ENCODE measurements around the gene TLDC2.
"Not testable (repeated sequence)": the region's sequence is repeated elsewhere in the genome, so short reads cannot be mapped to it uniquely, and the experiment has no call there.

Gene TLDC2

DNA sequence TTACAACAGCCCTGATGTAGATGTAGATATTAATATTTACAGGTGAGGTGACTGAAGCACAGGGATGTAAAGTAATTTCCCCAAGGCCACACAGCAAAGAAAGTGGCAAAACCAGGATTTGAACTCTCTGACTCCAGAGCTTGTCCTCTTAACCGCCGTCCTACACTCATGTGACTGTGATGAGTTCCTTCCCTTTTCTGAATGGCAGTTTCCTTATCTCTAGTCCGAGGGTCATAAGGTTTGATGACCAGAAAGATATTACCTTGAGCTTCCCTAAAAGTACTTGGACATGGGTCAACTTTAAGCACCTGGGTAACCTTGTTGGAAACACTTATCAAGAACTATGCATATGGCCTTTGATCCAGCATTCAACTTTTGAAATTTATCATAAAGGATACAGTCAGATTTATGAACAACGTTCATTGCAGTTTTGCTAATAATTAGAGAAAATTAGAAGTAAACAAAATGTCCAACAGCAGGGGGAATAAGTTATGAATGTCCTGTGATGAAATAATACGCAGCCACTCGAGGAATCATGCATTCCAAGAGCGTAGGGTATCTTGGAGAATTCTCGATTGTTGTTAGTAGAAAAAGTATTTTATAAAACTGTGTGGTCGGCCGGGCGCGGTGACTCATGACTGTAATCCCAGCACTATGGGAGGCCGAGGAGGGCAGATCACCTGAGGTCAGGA lies 2.3 kb upstream of the TLDC2 start:
- no peak overlapping the region for H3K4me3 ChIP-seq (ENCODE audit: low read length)
- TF ChIP-seq, protein P1, sequence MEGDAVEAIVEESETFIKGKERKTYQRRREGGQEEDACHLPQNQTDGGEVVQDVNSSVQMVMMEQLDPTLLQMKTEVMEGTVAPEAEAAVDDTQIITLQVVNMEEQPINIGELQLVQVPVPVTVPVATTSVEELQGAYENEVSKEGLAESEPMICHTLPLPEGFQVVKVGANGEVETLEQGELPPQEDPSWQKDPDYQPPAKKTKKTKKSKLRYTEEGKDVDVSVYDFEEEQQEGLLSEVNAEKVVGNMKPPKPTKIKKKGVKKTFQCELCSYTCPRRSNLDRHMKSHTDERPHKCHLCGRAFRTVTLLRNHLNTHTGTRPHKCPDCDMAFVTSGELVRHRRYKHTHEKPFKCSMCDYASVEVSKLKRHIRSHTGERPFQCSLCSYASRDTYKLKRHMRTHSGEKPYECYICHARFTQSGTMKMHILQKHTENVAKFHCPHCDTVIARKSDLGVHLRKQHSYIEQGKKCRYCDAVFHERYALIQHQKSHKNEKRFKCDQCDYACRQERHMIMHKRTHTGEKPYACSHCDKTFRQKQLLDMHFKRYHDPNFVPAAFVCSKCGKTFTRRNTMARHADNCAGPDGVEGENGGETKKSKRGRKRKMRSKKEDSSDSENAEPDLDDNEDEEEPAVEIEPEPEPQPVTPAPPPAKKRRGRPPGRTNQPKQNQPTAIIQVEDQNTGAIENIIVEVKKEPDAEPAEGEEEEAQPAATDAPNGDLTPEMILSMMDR (conservative IDR thresholded peaks at IDR 0.05; ENCODE audit: low read length), result no peak
- DNase-seq (ENCODE audit: low read depth), result no peak

DNA sequence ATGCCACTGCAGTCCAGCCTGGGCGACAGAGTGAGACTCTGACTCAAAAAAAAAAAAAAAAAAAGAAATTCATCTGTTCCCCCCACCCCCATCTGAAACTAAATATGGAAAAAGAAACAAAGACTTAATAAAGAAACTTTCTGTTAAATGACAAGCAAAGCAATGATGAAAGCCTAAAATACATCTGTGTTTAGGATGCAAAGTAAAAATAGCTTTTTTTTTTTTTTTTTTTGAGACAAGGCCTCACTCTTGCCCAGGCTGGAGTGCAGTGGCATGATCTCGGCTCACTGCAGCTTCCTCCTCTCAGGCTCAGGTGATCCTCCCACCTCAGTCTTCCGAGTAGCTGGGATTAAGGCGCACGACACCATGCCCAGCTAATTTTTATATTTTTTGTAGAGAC lies 845 bp upstream of the TLDC2 start:
- not testable (repeated sequence) for DNase-seq (ENCODE audit: low read depth); H3K4me3 ChIP-seq (ENCODE audit: low read length)

DNA sequence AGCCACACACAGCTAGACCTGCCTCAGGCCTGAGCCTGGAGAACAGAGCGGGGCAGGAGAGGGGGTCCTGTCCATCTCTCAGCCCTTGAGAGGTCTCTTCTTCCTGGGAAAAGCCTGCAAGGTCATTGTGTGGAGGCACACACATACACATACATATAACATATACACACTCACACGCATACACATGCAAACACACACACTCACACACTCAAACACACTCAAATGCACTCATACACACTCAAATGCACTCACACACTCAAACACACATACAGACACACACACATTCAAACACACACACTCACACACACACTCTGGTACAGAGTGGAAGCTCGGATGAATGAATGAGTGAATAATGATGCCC lies 515 bp downstream of the TLDC2 start:
- no peak overlapping the region for H3K4me3 ChIP-seq (ENCODE audit: low read length)
- TF ChIP-seq, protein P1 (conservative IDR thresholded peaks at IDR 0.05; ENCODE audit: low read length), result no peak
- no peak for DNase-seq (ENCODE audit: low read depth)

DNA sequence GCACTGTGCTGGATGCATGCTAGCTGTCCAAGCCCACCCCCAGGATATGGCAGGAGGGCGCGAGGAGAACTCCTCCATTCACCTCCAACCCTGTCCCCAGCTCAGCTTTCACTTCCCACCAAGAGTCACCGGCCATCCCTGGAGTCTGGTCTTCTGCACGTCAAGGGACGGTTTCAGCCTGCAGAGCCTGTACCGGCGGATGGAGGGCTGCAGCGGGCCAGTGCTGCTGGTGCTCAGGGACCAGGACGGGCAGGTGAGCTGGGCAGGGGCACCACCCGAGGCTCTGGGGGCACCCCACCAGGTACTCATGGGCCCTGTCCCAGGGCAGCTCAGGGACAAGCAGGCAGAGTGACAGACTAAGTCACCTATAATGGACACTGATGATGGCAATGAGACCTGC lies 3.0 kb downstream of the TLDC2 start:
- no peak for DNase-seq (ENCODE audit: low read depth)
- TF ChIP-seq, protein P1 (conservative IDR thresholded peaks at IDR 0.05; ENCODE audit: low read length), result no peak
- H3K4me3 ChIP-seq (ENCODE audit: low read length), result no peak overlapping the region

DNA sequence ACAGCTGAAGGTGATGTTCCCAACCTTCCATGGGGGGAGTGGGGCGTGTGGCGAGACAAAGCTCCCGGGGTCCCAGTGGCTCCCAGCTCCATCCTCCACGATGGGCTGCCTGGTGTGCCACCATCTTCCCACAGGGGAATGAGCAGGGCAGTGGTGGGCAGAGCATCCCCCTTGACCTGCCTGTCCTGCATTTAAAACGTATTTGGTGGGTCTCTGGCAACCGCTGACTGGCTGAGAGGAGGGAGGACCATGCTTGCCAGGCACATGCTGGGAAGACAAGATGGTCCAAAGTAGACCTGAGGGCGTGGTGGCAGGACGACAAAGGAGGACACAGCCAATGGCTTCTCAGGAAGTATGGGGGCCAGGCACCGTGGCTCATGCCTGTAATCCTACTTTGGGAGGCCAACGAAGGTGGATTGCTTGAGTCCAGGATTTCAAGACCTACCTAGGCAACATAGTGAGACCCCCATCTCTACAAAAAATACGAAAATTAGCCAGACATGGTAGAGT lies 4.9 kb downstream of the TLDC2 start:
- TF ChIP-seq, protein P1 (conservative IDR thresholded peaks at IDR 0.05; ENCODE audit: low read length), result no peak
- no peak for DNase-seq (ENCODE audit: low read depth)
- H3K4me3 ChIP-seq (ENCODE audit: low read length), result no peak overlapping the region

DNA sequence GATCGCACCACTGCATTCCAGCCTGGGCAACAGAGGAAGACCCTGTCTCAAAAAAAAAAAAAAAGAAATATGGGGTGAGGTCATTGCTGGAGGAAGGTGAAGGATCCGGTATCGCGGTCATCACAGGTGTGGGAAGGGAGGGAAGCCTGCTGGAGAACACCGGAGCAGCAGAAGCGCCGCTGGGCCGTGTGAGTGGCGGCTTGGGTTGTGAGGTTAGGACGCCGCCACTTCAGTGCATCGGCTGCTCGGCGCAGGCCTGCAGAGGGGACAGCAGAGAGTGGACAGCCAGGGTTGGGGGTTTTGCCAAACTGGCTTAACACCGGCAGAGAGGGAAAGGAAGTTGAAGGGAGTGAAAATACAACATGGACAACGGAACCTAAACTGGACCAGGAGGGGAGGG lies 5.4 kb downstream of the TLDC2 start:
- TF ChIP-seq, protein P1 (conservative IDR thresholded peaks at IDR 0.05; ENCODE audit: low read length), result no peak

DNA sequence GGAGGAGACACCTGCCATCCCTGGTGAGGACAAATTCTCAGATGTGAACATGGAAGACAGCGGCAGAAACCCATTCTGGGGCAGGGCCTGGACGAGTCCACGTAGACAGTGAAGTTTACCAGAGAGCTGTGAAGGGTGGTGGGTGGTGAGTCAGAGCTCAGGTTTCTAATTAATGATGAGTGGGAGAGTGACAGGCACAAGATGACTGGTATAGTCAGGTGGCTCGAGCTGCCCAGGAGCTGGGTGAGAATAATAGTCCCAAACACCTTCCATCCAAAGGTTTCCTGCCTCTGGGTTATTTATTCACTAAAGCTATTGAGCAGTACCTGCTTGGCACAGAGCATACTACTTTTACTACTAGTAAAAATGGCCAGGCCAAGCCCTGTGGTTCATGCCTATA lies 6.0 kb downstream of the TLDC2 start:
- DNase-seq (ENCODE audit: low read depth), result no peak
- TF ChIP-seq, protein P1 (conservative IDR thresholded peaks at IDR 0.05; ENCODE audit: low read length), result no peak
- no peak overlapping the region for H3K4me3 ChIP-seq (ENCODE audit: low read length)

More for the DNA sequence above, 5.4 kb downstream of the TLDC2 start:
- H3K4me3 ChIP-seq (ENCODE audit: low read length), result no peak overlapping the region
- DNase-seq (ENCODE audit: low read depth), result no peak

Measured in AG10803 (cell line).